Smooth muscle cell (in vitro differentiated cells): ENCODE results near the gene APOL6. TPM values are rescaled to one million over a fixed set of nuclear protein-coding genes. Genes with fewer than 3 reads are reported as not detected.

Experiments
- DNase-seq: peaks from one replicate; lab custom pipeline; 2025; ENCODE audit not compliant: unreplicated experiment; lab: John Stamatoyannopoulos, UW
- H2AFZ ChIP-seq: fragments of 200-600 bp; sonication (generic); 2 replicates; pipeline ENCODE4 v1.6.0; 2016; ENCODE audit warnings: antibody characterized with exemption, low read depth, mild to moderate bottlenecking
- H3F3A ChIP-seq: fragments of 200-600 bp; sonication (generic); 2 replicates; pipeline ENCODE4 v1.6.0; 2017; ENCODE audit warnings: antibody characterized with exemption, low read depth
- H3K27ac ChIP-seq: fragments of 200-600 bp; sonication (generic); 2 replicates; pipeline ENCODE4 v1.5.1; 2016; ENCODE audit warnings: low read depth, mild to moderate bottlenecking
- H3K27me3 ChIP-seq: fragments of 200-600 bp; sonication (generic); 2 replicates; pipeline ENCODE4 v1.6.1; 2016; ENCODE audit warnings: low read depth, mild to moderate bottlenecking
- H3K36me3 ChIP-seq: fragments of 200-600 bp; sonication (generic); 2 replicates; pipeline ENCODE4 v1.5.1; 2016; ENCODE audit warnings: low read depth
- H3K4me1 ChIP-seq: fragments of 200-600 bp; sonication (generic); 2 replicates; pipeline ENCODE4 v1.5.1; 2016; ENCODE audit warnings: low read depth
- H3K4me2 ChIP-seq: fragments of 200-600 bp; sonication (generic); 2 replicates; pipeline ENCODE4 v1.6.0; 2016; ENCODE audit warnings: mild to moderate bottlenecking
- H3K4me3 ChIP-seq: fragments of 200-600 bp; sonication (generic); 2 replicates; pipeline ENCODE4 v1.5.1; 2016; ENCODE audit warnings: mild to moderate bottlenecking
- H3K79me2 ChIP-seq: fragments of 200-600 bp; sonication (generic); 2 replicates; pipeline ENCODE4 v1.6.0; 2016; ENCODE audit warnings: low read depth, mild to moderate bottlenecking
- H3K9ac ChIP-seq: fragments of 200-600 bp; sonication (generic); 2 replicates; pipeline ENCODE4 v1.6.0; 2016; ENCODE audit warnings: low read depth
- H3K9me3 ChIP-seq: fragments of 200-600 bp; sonication (generic); replicated peaks from 2 replicates; pipeline ENCODE4 v1.5.1; 2016; ENCODE audit warnings: low read depth
- H4K20me1 ChIP-seq: fragments of 200-600 bp; sonication (generic); 2 replicates; pipeline ENCODE4 v1.6.0; 2016; ENCODE audit warnings: low read depth
- CTCF ChIP-seq: fragments of 200-600 bp; sonication (generic); IDR thresholded peaks from 2 replicates; pipeline ENCODE4 v1.5.1; 2017; ENCODE audit warnings: borderline replicate concordance, mild to moderate bottlenecking, antibody characterized with exemption; ENCODE audit not compliant: insufficient read depth, poor library complexity, severe bottlenecking
- WGBS: methylation state at CpG from one replicate; pipeline ENCODE4 v1.1.7; 2016; ENCODE audit warnings: low lambda C conversion rate; 5-methylcytosine and 5-hydroxymethylcytosine counted together
- polyA plus RNA-seq: library from polyadenylated mRNA; unstranded; fragments of >200 nt; fragmentation: Nextera tagmentation; extraction: Ambion mirVana; gene quantifications from 2 replicates; pipeline ENCODE4 v1.2.1, GENCODE V29; 2016
- total RNA-seq: library from RNA; depleted of rRNA; stranded (reverse); fragments of >200 nt; gene quantifications from 2 replicates; pipeline ENCODE4 v1.2.3, GENCODE V29; 2014

Gene APOL6
- total and polyA plus RNA-seq, 2 experiments from 2014 or later = 0.23 to 0.76 TPM

- TF ChIP-seq CTCF = no peak
- 73% methylated on average over 7 of the region's 7 CpGs for WGBS
- Histone ChIP-seq H3K9me3 (no peaks in the 10 kb centered on the region), H3K9ac (no peak overlapping the region), H3K27me3 (peaks cover 11% of the 10 kb centered on the region), H3K36me3 (no peaks in the 10 kb centered on the region), H3K79me2 (no peaks in the 10 kb centered on the region), H4K20me1 (no peaks in the 10 kb centered on the region), H3K4me1 (no peaks in the 10 kb centered on the region), H3K27ac (no peak overlapping the region), H3F3A (no peaks in the 10 kb centered on the region), H3K4me2 (no peak overlapping the region), H2AFZ (no peak overlapping the region), H3K4me3 (no peak overlapping the region)
- DNase-seq = no peak
These were observed 55.8 kb downstream of the APOL6 start for GRCh38 chr22:35703861-35704584.

DNA sequence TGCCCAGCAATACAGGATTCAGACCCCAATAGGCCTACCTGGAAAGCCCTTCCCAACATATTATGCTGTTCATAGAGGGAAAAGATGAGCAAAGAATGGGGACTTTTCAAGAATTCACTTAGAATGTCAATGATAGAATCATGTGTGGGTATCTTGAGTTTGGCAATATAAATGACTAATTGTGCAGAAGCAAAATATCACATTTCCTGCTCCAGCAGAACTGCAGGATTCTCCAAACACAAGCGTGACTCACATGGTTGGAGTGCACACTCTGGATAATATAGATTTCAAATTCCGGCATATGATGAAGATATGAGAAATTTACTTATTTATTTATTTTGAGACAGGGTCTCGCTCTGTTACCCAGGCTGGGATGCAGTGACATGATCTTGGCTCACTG lies 56.9 kb downstream of the APOL6 start:
- Histone ChIP-seq H3K4me2 (no peak overlapping the region), H3K4me3 (no peak overlapping the region), H3K9ac (no peak overlapping the region), H3K27ac (no peak overlapping the region), H3F3A (no peaks in the 10 kb centered on the region), H3K27me3 (peaks cover 11% of the 10 kb centered on the region), H3K9me3 (no peaks in the 10 kb centered on the region), H3K4me1 (no peaks in the 10 kb centered on the region), H2AFZ (no peak overlapping the region), H4K20me1 (no peaks in the 10 kb centered on the region), H3K36me3 (no peaks in the 10 kb centered on the region), H3K79me2 (no peaks in the 10 kb centered on the region)
- 46% methylated on average over 3 of the region's 3 CpGs for WGBS
- DNase-seq = no peak
- TF ChIP-seq CTCF = no peak

GRCh38 chr22:35708453-35708852 lies 60.2 kb downstream of the APOL6 start:
- H2AFZ ChIP-seq = no peak overlapping the region
- no peaks in the 10 kb centered on the region for H3K4me1 ChIP-seq
- no peaks in the 10 kb centered on the region for H3K79me2 ChIP-seq
- WGBS = 90% methylated on average over 7 of the region's 7 CpGs
- H3F3A ChIP-seq = no peaks in the 10 kb centered on the region
- H3K27ac ChIP-seq = no peak overlapping the region
- no peak for TF ChIP-seq CTCF
- H3K36me3 ChIP-seq = no peaks in the 10 kb centered on the region
- H3K9me3 ChIP-seq = no peaks in the 10 kb centered on the region
- no peak overlapping the region for H3K4me2 ChIP-seq
- DNase-seq = no peak
- no peak overlapping the region for H3K4me3 ChIP-seq
- no peaks in the 10 kb centered on the region for H3K27me3 ChIP-seq
- no peak overlapping the region for H3K9ac ChIP-seq
- no peaks in the 10 kb centered on the region for H4K20me1 ChIP-seq

DNA sequence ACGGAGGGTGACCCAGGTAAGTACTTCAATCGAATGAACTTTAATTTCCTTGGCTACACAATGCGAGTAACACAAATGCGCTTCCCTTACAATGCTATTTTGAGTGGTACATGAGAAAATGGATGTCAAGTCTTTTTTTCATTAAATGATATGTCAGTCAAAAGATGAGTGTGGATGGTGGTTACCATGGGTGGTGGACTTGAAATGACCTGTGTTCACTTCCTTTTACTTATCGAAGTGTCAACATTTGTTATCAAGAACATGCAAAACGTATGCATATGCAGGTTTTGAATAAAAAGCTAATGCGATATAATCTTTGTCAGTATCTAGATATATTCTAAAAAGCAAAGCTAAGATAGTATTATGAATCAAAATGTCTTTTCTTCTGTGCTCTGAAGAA lies 60.7 kb downstream of the APOL6 start:
- H2AFZ ChIP-seq = no peak overlapping the region
- no peak overlapping the region for H3K27ac ChIP-seq
- H3K9ac ChIP-seq = no peak overlapping the region
- H3K27me3 ChIP-seq = no peaks in the 10 kb centered on the region
- no peak overlapping the region for H3K4me2 ChIP-seq
- no peak for TF ChIP-seq CTCF
- no peaks in the 10 kb centered on the region for H3K36me3 ChIP-seq
- H4K20me1 ChIP-seq = no peaks in the 10 kb centered on the region
- H3K9me3 ChIP-seq = no peaks in the 10 kb centered on the region
- no peaks in the 10 kb centered on the region for H3K4me1 ChIP-seq
- no peaks in the 10 kb centered on the region for H3F3A ChIP-seq
- no peak overlapping the region for H3K4me3 ChIP-seq
- no peaks in the 10 kb centered on the region for H3K79me2 ChIP-seq
- no peak for DNase-seq
- WGBS = 93% methylated on average over 7 of the region's 7 CpGs
